Spleen (tissue), 11 donors: Measurements from ENCODE around the gene KCNG1. TPM values are rescaled to one million over a fixed set of nuclear protein-coding genes. Genes with fewer than 3 reads are reported as not detected.

ENCODE experiments used
- DNase-seq: peaks from one replicate; pipeline ENCODE4 v3.0.0-alpha.2; 2020
- H3K27ac ChIP-seq, 8 donors: fragments of 200-600 bp; sonication (generic) in 7 of 8; 1 replicate in 4 of 8; 2 replicates in 4 of 8; pipeline versions ENCODE4 v1.5.0 to v1.8.0; 2016 to 2021; ENCODE audit warnings: inconsistent platforms in 4 of 8, mild to moderate bottlenecking in 4 of 8, moderate library complexity in 1 of 8
- H3K27me3 ChIP-seq, 7 donors: fragments of 200-600 bp; sonication (generic) in 6 of 7; replicated peaks in 1 of 7; 1 replicate in 4 of 7; 2 replicates in 3 of 7; pipeline versions ENCODE4 v1.5.0 to v1.8.0; 2016 to 2021; ENCODE audit warnings: inconsistent platforms in 3 of 7, mild to moderate bottlenecking in 1 of 7
- H3K36me3 ChIP-seq, 6 donors: fragments of 200-600 bp; sonication (generic) in 5 of 6; 1 replicate in 4 of 6; 2 replicates in 2 of 6; pipeline versions ENCODE4 v1.5.0 to v1.8.0; 2016 to 2021; ENCODE audit warnings: inconsistent platforms in 2 of 6
- H3K4me1 ChIP-seq, 6 donors: fragments of 200-600 bp; sonication (generic) in 5 of 6; 1 replicate in 3 of 6; 2 replicates in 3 of 6; pipeline versions ENCODE4 v1.5.0 to v1.8.0; 2016 to 2021; ENCODE audit warnings: inconsistent platforms in 3 of 6
- H3K4me3 ChIP-seq, 8 donors: fragments of 200-600 bp; sonication (generic) in 7 of 8; 1 replicate in 4 of 8; 2 replicates in 4 of 8; pipeline versions ENCODE4 v1.5.0 to v1.8.0; 2016 to 2021; ENCODE audit warnings: inconsistent platforms in 4 of 8, mild to moderate bottlenecking in 4 of 8, moderate library complexity in 2 of 8
- H3K9me3 ChIP-seq, 8 donors: fragments of 200-600 bp; sonication (generic) in 7 of 8; 1 replicate in 4 of 8; 2 replicates in 4 of 8; pipeline versions ENCODE4 v1.5.0 to v1.8.0; 2016 to 2021; ENCODE audit warnings: inconsistent platforms in 4 of 8
- CTCF ChIP-seq, 11 experiments: fragments of 200-600 bp in 7 of 11; fragments of 450-650 bp in 4 of 11; sonication (generic) in 4 of 11; IDR thresholded peaks in 8 of 11; conservative IDR thresholded peaks in 3 of 11; 1 replicate in 7 of 11; 2 replicates in 4 of 11; pipeline versions ENCODE4 v1.4.0 to v1.8.0; 2016 to 2021; ENCODE audit warnings: antibody characterized with exemption in 11 of 11, inconsistent platforms in 4 of 11, mild to moderate bottlenecking in 1 of 11
- POLR2A ChIP-seq, 3 donors: fragments of 450-650 bp; IDR thresholded peaks; one replicate each; pipeline ENCODE4 v1.5.1; 2017; ENCODE audit warnings: antibody characterized with exemption in 3 of 3, mild to moderate bottlenecking in 1 of 3
- POLR2AphosphoS5 ChIP-seq, 3 donors: sonication (generic); formaldehyde crosslinking; IDR thresholded peaks; one replicate each; pipeline ENCODE4 v1.5.1; 2017; ENCODE audit warnings: antibody characterized with exemption in 3 of 3
- WGBS, 5 donors: extraction: QIAGEN DNeasy Blood & Tissue Kit in 3 of 5; methylation state at CpG; one replicate each; pipeline versions ENCODE4 v1.1.5 to v1.1.7; 2013 to 2018; 5-methylcytosine and 5-hydroxymethylcytosine counted together
- intact Hi-C: fragments of 100-400 bp; cut with DNase I; formaldehyde crosslinking; loops from one replicate; pipeline ENCODE4 v1.15.0; 2023; ENCODE audit warnings: low total_unique reads
- polyA plus RNA-seq, 3 donors: library from polyadenylated mRNA; stranded (reverse); fragments of 200-250 nt; gene quantifications; one replicate each; pipeline ENCODE4 v1.2.1, GENCODE V29; 2013
- total RNA-seq, 7 donors: library from RNA; depleted of rRNA in 3 of 7; stranded (reverse); fragments of >200 nt in 3 of 7; fragmentation: NEBNext Ultra II Directional in 4 of 7; extraction: Animal tissue kit (Norgen Biotek cat#: 25700) in 4 of 7; gene quantifications; one replicate each; pipeline versions ENCODE4 v1.1.0 to v1.2.1, GENCODE V29; 2016 to 2021
- donor health status: healthy with polysubstance abuse.
- donor health status: DM: no; HTN: no; CAD: no; lungs with moderate emphysema.
- donor health status: DM: no; HTN: no; CAD: no.
- donor health status: Bipolar disorder and iron deficiency.
- donor health status: healthy.
- donor health status: DM: no; HTN: no; CAD: no.
- donor health status: DM: yes; HTN: yes; CAD: no.

KCNG1 gene
- total and polyA plus RNA-seq, 10 donors = 0.35 to 5.0 (median 3.2) TPM

GRCh38 chr20:50957798-50958614, 64.9 kb downstream of the KCNG1 start, which contains the start of gene DPM1:
DPM1 (minus strand) TSS chr20:50958532; CDS start chr20:50958523, 9 bp downstream.
- WGBS, 5 donors = 0 to 1% (median 0%) methylated on average over 49 to 52 of the region's 52 CpGs
- intact Hi-C loops = no loop called here
- Histone ChIP-seq H3K36me3 (peaks cover 0 to 50% (median 19%) of the 10 kb centered on the region in 6 donors), H3K9me3 (no peaks in the 10 kb centered on the region), H3K4me3 (peak within 1 kb of the TSS; percentile 85 to 100 (median 98)), H3K27me3 (no peaks in the 10 kb centered on the region), H3K4me1 (peaks cover 45 to 89% (median 65%) of the 10 kb centered on the region in 6 donors), H3K27ac (peak within 1 kb of the TSS; percentile 87 to 98 (median 94))
- TF ChIP-seq POLR2A (IDR thresholded peaks at IDR 0.05) (peak in 2 of 3 donors; percentile 54 to 68), POLR2AphosphoS5 (IDR thresholded peaks at IDR 0.05) (peak; percentile 88 to 99 (median 93)), CTCF (IDR thresholded peaks at IDR 0.05 in 8 of 11, conservative IDR thresholded peaks at IDR 0.05 in 3 of 11) (no peak)
- peak; percentile 95 for DNase-seq

- DNase-seq = no peak
- intact Hi-C loops = no loop called here
- Histone ChIP-seq H3K27me3 (no peaks in the 10 kb centered on the region), H3K9me3 (no peaks in the 10 kb centered on the region), H3K4me1 (peaks cover 45 to 84% (median 65%) of the 10 kb centered on the region in 6 donors), H3K4me3 (peak overlapping the region; percentile 85 to 100 (median 98)), H3K27ac (peak overlapping the region in 3 of 8 donors; percentile 92 to 94 (median 94)), H3K36me3 (peaks cover 0 to 52% (median 22%) of the 10 kb centered on the region in 6 donors)
- no peak for TF ChIP-seq POLR2AphosphoS5 (IDR thresholded peaks at IDR 0.05)
- no peak for TF ChIP-seq CTCF (IDR thresholded peaks at IDR 0.05 in 8 of 11, conservative IDR thresholded peaks at IDR 0.05 in 3 of 11)
- no peak for TF ChIP-seq POLR2A (IDR thresholded peaks at IDR 0.05)
- WGBS, 5 donors = 18 to 34% (median 26%) methylated on average over 7 of the region's 7 CpGs
Observed at GRCh38 chr20:50957276-50957675, 65.6 kb downstream of the KCNG1 start.

GRCh38 chr20:50953821-50954220, 69.1 kb downstream of the KCNG1 start:
- Histone ChIP-seq H3K4me3 (no peak overlapping the region), H3K27me3 (no peaks in the 10 kb centered on the region), H3K9me3 (no peaks in the 10 kb centered on the region), H3K27ac (no peak overlapping the region), H3K36me3 (peaks cover 0 to 69% (median 47%) of the 10 kb centered on the region in 6 donors), H3K4me1 (peaks cover 27 to 83% (median 37%) of the 10 kb centered on the region in 6 donors)
- intact Hi-C loops = no loop called here
- no peak for DNase-seq
- no peak for TF ChIP-seq CTCF (IDR thresholded peaks at IDR 0.05 in 8 of 11, conservative IDR thresholded peaks at IDR 0.05 in 3 of 11)
- TF ChIP-seq POLR2AphosphoS5 (IDR thresholded peaks at IDR 0.05) = no peak
- TF ChIP-seq POLR2A (IDR thresholded peaks at IDR 0.05) = no peak

Other genes with a start within 250 kb of the KCNG1 start
- 10 to 100 TPM; 11.8 to 20.9 (median 19.2) TPM for gene BCAS4, start 228.0 kb downstream of the KCNG1 start, total RNA-seq
- gene BCAS4, start 228.0 kb downstream of the KCNG1 start, polyA plus RNA-seq = 10 to 100 TPM; 24.5 to 33.3 (median 29.7) TPM
- 10 to 100 TPM; 54.2 to 78.8 (median 67.5) TPM for gene ADNP, start 91.7 kb downstream of the KCNG1 start, total RNA-seq
- gene ADNP, start 91.7 kb downstream of the KCNG1 start, polyA plus RNA-seq = 10 to 100 TPM; 30.6 to 34.3 (median 33.4) TPM
- gene DPM1, start 64.6 kb downstream of the KCNG1 start, total RNA-seq = 10 to 100 TPM; 28.1 to 62.5 (median 37.9) TPM
- 10 to 100 TPM; 40.7 to 65.0 (median 46.9) TPM for gene DPM1, start 64.6 kb downstream of the KCNG1 start, polyA plus RNA-seq
- 1 to 10 TPM; 3.4 to 7.0 (median 5.3) TPM for gene MOCS3, start 64.3 kb downstream of the KCNG1 start, total RNA-seq
- 1 to 10 TPM; 2.6 to 4.2 (median 3.2) TPM for gene MOCS3, start 64.3 kb downstream of the KCNG1 start, polyA plus RNA-seq